Hypothalamus (tissue), 51 donors: ENCODE data around the gene HYPK.

Experiments used
- DNase-seq, 51 donors: peaks; one replicate each; lab custom pipeline; 2025; lab: John Stamatoyannopoulos, UW

Gene HYPK

GRCh38 chr15:43800286-43801141 lies at the start of gene HYPK:
Gene HYPK, plus strand, starts transcription at chr15:43800599. Its CDS starts 24 bp downstream, at chr15:43800623.
- DNase-seq = peak; percentile 42 to 96 (median 88)

DNA sequence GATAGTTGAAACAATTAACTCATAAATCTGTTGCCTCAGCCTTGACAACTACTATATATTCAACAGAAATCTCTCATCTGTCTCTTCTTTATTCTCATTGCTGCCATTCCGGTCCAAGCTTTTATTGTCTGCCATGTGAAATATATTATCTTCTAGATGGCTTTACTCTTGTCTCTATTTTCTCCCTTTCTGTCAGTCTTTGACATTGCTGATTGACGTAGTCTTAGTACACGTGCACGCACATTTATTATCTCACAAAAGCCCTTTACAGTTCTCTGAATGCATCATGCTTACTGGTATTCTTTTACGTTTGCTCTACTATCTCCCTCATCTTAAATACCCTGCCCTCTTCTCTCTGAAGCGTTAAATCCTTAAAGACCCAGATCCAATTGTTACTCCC lies 48.5 kb upstream of the HYPK start:
- DNase-seq = no peak

GRCh38 chr15:43762824-43763223 lies 37.6 kb upstream of the HYPK start:
- no peak for DNase-seq

DNA sequence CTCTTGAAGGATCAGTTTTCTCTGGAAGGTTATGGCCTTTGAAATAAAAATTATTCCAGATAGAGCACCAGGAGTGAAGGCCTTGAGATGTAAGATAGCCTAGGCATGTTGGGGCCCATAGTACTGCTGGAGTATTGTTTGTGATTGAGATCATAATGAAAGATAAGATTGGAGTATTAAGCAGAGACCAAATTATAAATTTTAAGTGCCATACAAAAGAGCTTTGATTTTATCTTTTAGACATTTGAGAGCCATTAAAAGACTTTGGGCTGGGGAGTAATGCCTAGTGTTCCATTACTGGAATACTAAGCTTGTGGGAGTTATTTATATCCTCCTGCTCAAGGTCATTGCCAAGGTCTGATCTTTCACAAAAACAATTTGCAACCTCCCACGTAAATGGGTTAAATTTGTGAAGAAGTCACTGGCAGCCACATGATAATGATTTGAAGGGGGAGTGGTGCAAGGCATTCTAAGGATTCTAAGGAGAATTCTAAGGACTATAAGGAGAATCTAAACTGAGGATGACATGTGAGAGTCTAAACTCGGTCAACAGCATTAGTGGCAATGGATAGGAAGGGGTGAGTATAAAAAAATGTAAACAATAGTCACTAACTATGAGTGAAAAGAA lies 36.5 kb upstream of the HYPK start:
- DNase-seq = no peak

DNA sequence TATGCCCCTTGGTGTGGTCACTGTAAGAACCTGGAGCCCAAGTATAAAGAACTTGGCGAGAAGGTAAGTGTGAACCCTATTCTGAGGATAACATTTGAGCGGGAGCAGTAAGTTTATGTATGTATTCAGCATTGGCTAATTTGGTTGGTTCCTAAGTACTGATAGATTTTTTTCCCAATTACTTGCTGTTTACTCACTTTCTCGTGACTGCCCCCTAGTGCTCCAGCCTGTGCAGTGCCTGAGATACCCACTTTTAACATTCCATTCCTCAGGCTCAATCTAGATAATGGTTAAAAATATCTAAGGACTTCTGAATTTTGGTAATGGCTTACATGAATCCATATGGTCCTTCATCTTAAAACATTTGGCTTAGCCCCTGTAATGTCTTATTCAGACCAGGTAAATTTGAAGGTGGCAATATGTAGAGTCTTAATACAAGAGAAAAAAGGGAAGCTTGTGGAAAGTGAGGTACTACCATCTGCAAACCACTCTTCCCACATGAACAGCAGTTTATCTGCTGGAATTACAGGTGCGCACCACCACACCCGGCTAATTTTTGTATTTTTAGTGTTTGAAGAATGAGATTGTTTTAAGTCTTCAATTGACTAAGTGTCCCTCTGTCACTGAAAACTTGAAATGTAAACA lies 30.7 kb upstream of the HYPK start:
- DNase-seq = peak in 16 of 51 donors; percentile 4 to 54 (median 19)

DNA sequence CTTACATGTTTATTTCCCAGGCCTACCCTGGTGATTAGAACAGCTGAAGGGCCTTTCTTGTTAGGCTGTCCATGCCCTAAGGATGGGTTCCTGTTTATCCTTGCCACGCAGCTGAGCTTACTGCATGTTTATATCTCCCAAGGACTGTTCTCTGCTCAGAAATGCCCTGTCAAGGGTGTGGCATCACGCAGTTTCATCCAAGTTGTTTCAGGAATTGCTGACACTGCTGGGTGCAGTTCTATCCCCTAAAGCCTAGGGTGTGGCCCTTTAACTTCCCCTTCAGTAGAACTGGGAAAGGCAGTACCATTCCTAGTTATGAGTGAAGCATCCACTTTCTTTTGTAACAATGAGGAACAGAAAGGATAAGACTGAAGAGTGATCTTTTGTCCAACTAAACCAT lies 28.6 kb upstream of the HYPK start:
- DNase-seq = no peak

GRCh38 chr15:43772624-43773023 lies 27.8 kb upstream of the HYPK start:
- DNase-seq = no peak

DNA sequence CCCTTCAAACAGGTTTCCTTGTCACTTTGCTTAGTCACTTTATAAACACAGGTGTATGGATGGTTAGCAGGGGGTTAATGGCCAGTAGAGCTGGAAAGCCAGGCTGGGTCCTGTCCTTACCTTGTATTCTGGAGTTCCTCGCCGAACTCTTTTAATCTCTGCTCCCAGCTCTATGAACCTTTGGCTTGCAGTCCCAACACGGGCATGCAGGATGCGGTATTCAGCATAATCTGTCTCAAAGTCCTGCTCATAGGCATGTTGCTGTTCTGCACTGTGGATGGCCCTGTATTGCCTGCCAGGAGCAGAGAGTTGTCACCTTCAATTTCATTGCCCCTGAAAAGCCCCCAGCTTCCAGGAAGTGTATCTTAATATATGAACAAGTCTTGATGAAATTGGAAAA lies 26.3 kb upstream of the HYPK start:
- DNase-seq = no peak

DNA sequence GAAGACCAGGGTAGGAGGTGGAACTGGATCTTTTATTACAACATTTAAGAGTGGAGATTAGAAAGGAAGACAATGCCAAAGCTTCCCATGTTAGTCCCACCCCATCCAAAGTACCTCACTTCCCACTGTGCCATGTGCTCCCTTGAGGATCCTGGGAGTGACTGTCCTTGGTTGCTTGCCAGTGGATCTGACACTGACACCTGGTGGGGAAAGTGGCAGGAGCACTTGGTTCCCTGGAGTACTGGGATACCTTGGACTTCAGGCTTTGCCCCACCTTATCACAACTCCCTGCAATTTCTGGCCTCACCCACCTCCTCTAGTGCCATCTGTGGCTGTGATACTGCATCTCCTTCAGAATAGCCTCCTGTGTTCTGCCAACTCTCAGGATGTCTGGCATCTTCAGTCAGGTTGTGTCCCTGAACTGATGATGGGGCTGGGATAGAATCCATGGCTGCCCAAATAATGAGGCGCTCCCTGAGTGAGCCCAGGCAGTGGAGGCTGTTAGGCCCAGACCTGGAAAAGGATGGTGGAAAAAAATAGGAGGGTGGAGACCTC lies 24.9 kb upstream of the HYPK start:
- peak in 10 of 51 donors; percentile 4 to 31 (median 18) for DNase-seq

DNA sequence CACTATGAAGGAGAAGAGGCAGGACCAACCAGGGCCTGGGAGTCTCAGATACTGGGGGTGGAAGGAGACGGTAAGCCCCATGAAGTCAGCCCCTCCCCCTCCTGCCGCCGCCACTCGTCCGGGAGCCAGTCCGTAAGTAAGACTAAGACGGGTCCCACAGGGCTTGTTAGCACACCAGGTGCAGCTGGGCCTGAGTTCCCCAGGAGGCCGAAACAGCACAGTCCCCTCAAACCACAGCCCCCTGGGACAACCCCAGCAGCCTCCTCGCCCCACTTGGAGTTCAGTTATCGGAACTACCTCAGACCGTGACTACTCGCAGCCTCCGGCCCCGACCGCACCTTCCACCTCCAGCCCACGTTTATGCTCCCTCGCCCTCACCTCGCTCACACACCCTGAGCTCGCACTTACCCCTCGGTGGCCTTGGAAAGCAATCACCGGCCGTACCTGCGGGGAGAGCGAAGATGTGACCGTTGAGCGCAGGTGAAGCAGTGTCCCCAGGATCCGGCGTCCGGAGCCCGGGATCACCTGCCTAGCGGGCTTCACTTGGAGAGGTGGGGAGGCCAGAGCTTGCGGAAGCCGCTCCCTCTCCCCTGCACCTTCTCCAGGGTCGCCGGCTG lies 24.2 kb upstream of the HYPK start:
- DNase-seq = no peak

DNA sequence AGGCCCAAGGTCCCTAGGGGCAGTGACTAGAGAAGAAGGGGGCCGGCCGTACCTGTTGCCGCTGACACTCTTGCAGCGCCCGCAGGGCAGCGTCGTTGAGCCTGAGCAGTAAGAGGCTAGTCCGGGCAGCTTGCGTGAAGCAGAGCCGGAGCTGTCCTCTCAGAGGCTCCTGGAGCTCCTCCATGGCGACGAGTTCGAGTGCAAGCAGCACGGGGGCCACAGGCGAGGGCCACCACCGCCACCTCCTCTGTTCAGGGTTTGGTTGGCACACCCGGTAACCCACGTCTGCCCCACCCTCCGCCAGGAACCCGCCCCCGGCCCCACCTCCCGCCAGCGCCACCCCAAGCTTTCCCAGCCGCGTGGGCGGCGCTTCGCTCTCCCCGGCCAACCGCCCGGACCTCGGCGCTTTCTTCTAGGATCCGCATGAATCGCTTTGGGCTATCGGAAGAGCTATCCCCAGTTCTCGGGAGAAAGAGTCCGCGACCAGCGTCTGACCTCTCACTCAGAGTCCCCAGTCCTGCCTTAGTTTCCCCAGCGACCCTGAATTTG lies 23.6 kb upstream of the HYPK start, which contains the start of gene ELL3:
Gene ELL3, minus strand, starts transcription at position 249 of the 549 bp plus-strand sequence. Its CDS starts 65 bp downstream, at position 184.
- peak in 39 of 51 donors; percentile 22 to 73 (median 53) for DNase-seq

- DNase-seq = peak in 44 of 51 donors; percentile 22 to 77 (median 57)
Measured at GRCh38 chr15:43777267-43777914, 23.0 kb upstream of the HYPK start.

- DNase-seq = no peak
Measured at GRCh38 chr15:43779016-43779415, 21.4 kb upstream of the HYPK start.

GRCh38 chr15:43789409-43789808 lies 11.0 kb upstream of the HYPK start:
- no peak for DNase-seq

DNA sequence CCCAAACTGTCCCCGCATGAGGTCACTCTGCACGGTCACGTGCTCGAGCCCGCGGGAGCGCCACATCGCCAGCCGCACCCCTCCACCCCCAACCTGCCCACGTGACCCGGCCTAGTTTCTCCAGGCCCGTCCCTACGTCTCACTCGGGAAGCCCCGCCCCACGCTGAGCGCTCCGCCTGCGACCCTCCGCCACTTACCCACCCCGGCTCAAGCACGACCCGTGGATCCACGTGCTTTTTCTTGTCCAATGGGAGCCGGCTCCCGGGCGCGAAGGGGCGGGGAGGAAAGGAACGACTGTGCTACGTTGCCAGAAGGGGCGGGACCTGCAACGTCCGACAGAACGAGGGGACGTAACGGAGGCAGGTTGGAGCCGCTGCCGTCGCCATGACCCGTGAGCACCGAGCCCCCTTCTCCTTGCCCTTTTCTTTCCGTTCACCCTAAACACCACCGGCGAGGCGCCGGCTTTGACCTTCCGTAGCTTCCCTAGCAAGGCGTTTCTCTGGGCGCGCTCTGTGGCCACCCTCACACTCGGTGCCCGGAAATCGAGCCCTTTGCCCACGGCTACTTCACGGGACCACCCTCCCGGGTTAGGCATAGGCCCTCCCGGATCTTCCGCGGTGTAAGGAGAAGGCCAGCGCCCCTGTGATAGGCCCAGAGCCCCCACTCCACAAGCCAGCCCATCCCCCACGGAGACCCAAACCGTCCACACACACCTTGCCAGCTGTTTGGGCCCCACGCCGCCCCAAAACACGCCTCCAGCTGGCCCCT lies 8.2 kb upstream of the HYPK start, which contains the start of gene SERF2:
Gene SERF2, plus strand, starts transcription at position 328 of the 768 bp plus-strand sequence. Its CDS starts 57 bp downstream, at position 385.
- peak; percentile 93 to 100 (median 100) for DNase-seq

GRCh38 chr15:43792761-43793476 lies 7.5 kb upstream of the HYPK start:
- DNase-seq = peak in 2 of 51 donors; percentile 4 to 50

GRCh38 chr15:43793647-43794046 lies 6.8 kb upstream of the HYPK start:
- DNase-seq = peak in 1 of 51 donors; percentile 7
